B cell (primary cell): ENCODE measurements around the gene RBM38. TPM values are rescaled to one million over a fixed set of nuclear protein-coding genes. Genes with fewer than 3 reads are reported as not detected.

ENCODE experiments used
- ATAC-seq: fragments of 200-7000 bp; cut with Tn5 transposase; one replicate; pipeline ENCODE4 v1.10.0; 2021; ENCODE audit warnings: low read depth, mild to moderate bottlenecking, moderate number of reproducible peaks, moderate library complexity
- CTCF ChIA-PET: fragments of 350-600 bp; sonication (Branson Sonifier 250); formaldehyde crosslinking; loops from one replicate; lab custom pipeline; 2021; ENCODE audit warnings: antibody characterized with exemption, inconsistent platforms; lab: Charles Lee
- POLR2A ChIA-PET: fragments of 350-600 bp; sonication (Branson Sonifier 250); formaldehyde crosslinking; loops from one replicate; lab custom pipeline; 2021; ENCODE audit warnings: antibody characterized with exemption; lab: Charles Lee
- DNase-seq: peaks from one replicate; pipeline ENCODE4 v3.0.0; 2013
- H2AFZ ChIP-seq: 2 replicates; pipeline ENCODE4 v1.6.1; 2012; ENCODE audit warnings: mild to moderate bottlenecking, low read depth, low read length; ENCODE audit not compliant: insufficient read depth, poor library complexity, severe bottlenecking
- H3K27ac ChIP-seq, 2 donors: 1 replicate in 1 of 2; 2 replicates in 1 of 2; pipeline ENCODE4 v1.5.1; 2012 to 2013; ENCODE audit warnings: low read length in 2 of 2, mild to moderate bottlenecking in 2 of 2, moderate library complexity in 1 of 2
- H3K27me3 ChIP-seq, 4 experiments: fragments of 200-600 bp in 1 of 4; sonication (generic) in 1 of 4; replicated peaks in 1 of 4; 1 replicate in 2 of 4; 2 replicates in 2 of 4; pipeline versions ENCODE4 v1.6.1 to v1.7.0; 2013 to 2016; ENCODE audit warnings: low read length in 3 of 4, mild to moderate bottlenecking in 2 of 4, mixed read lengths in 1 of 4, moderate library complexity in 1 of 4; ENCODE audit not compliant: insufficient read depth in 4 of 4, control insufficient read depth in 3 of 4; ENCODE audit errors: control extremely low read depth in 1 of 4
- H3K36me3 ChIP-seq, 2 experiments: replicated peaks in 1 of 2; 1 replicate in 1 of 2; 2 replicates in 1 of 2; pipeline versions ENCODE4 v1.6.1 to v1.7.1; 2013; ENCODE audit warnings: low read length in 1 of 2; ENCODE audit not compliant: insufficient read depth in 2 of 2, control insufficient read depth in 1 of 2; ENCODE audit errors: control extremely low read depth in 1 of 2, extremely low read depth in 1 of 2
- H3K4me1 ChIP-seq, 2 donors: fragments of 200-600 bp in 1 of 2; sonication (generic) in 1 of 2; 1 replicate in 1 of 2; 2 replicates in 1 of 2; pipeline versions ENCODE4 v1.5.1 to v1.6.1; 2013 to 2017; ENCODE audit warnings: low read length in 2 of 2; ENCODE audit not compliant: control insufficient read depth in 2 of 2, insufficient read depth in 2 of 2
- H3K4me2 ChIP-seq: replicated peaks from 2 replicates; pipeline ENCODE3; 2012; ENCODE audit warnings: mild to moderate bottlenecking, low read depth, low read length; ENCODE audit not compliant: poor library complexity, severe bottlenecking
- H3K4me3 ChIP-seq, 5 experiments: fragments of 200-600 bp in 1 of 5; sonication (generic) in 1 of 5; 1 replicate in 3 of 5; 2 replicates in 2 of 5; pipeline versions ENCODE4 v1.5.1 to v1.7.0; 2011 to 2016; ENCODE audit warnings: low read length in 4 of 5, mild to moderate bottlenecking in 4 of 5, low read depth in 2 of 5, control low read depth in 1 of 5, moderate library complexity in 1 of 5; ENCODE audit not compliant: insufficient read depth in 1 of 5; ENCODE audit errors: control extremely low read depth in 1 of 5, extremely low read depth in 1 of 5
- H3K79me2 ChIP-seq: fragments of 200-600 bp; sonication (generic); one replicate; pipeline ENCODE4 v1.6.0; 2016; ENCODE audit warnings: low read length; ENCODE audit not compliant: control insufficient read depth, insufficient read depth
- H3K9ac ChIP-seq: fragments of 200-600 bp; sonication (generic); 2 replicates; pipeline ENCODE4 v1.6.1; 2017; ENCODE audit warnings: mild to moderate bottlenecking, low read length, moderate library complexity
- H3K9me3 ChIP-seq, 3 donors: one replicate each; pipeline versions ENCODE4 v1.6.1 to v1.7.1; 2013; ENCODE audit warnings: low read length in 2 of 3; ENCODE audit not compliant: control insufficient read depth in 2 of 3, insufficient read depth in 1 of 3; ENCODE audit errors: control extremely low read depth in 1 of 3
- H4K20me1 ChIP-seq: 2 replicates; pipeline ENCODE4 v1.6.0; 2012; ENCODE audit warnings: mild to moderate bottlenecking, low read length; ENCODE audit not compliant: insufficient read depth, control insufficient read depth, poor library complexity, severe bottlenecking
- H3K27ac Mint-ChIP-seq: one replicate; pipeline ENCODE4 v1.8.0; 2021; ENCODE audit warnings: mixed read lengths
- H3K27me3 Mint-ChIP-seq: one replicate; pipeline ENCODE4 v1.8.0; 2021; ENCODE audit warnings: mixed read lengths
- H3K4me1 Mint-ChIP-seq: one replicate; pipeline ENCODE4 v1.8.0; 2021; ENCODE audit warnings: mixed read lengths
- H3K4me3 Mint-ChIP-seq: one replicate; pipeline ENCODE4 v1.8.0; 2021; ENCODE audit warnings: mixed read lengths
- H3K9me3 Mint-ChIP-seq: one replicate; pipeline ENCODE4 v1.8.0; 2022; ENCODE audit warnings: mixed read lengths; ENCODE audit not compliant: insufficient read depth
- EZH2 ChIP-seq: IDR thresholded peaks from 2 replicates; pipeline ENCODE4 v1.6.1; 2012; ENCODE audit warnings: borderline replicate concordance, low read depth, mild to moderate bottlenecking, moderate library complexity, low read length; ENCODE audit not compliant: insufficient read depth, poor library complexity, severe bottlenecking
- WGBS: methylation state at CpG from one replicate; pipeline ENCODE4 v1.1.5; 2013; ENCODE audit warnings: missing lambda C conversion rate; ENCODE audit not compliant: insufficient coverage; 5-methylcytosine and 5-hydroxymethylcytosine counted together
- intact Hi-C: fragments of 100-400 bp; cut with micrococcal nuclease; formaldehyde crosslinking; loops from one replicate; pipeline ENCODE4 v1.10.0; 2022
- polyA plus RNA-seq: library from polyadenylated mRNA; depleted of rRNA; stranded (reverse); fragments of >200 nt; gene quantifications from 2 replicates; pipeline ENCODE4 v1.2.3, GENCODE V29; 2012
- total RNA-seq, 2 donors: library from RNA; stranded (reverse); fragments of 120-200 nt in 1 of 2; gene quantifications; 1 replicate in 1 of 2; 2 replicates in 1 of 2; pipeline versions ENCODE4 v1.2.3 to v1.2.4, GENCODE V29; 2013 to 2022
- TF ChIP-seq, protein P1 (sequence below): fragments of 200-600 bp; IDR thresholded peaks from one replicate; pipeline ENCODE4 v1.8.0; 2022; ENCODE audit warnings: antibody characterized with exemption, mild to moderate bottlenecking

Gene RBM38
- total and polyA plus RNA-seq, 2 donors (not counting 1 experiment from before 2014, with no cell fraction given): 198 to 225 TPM

DNA sequence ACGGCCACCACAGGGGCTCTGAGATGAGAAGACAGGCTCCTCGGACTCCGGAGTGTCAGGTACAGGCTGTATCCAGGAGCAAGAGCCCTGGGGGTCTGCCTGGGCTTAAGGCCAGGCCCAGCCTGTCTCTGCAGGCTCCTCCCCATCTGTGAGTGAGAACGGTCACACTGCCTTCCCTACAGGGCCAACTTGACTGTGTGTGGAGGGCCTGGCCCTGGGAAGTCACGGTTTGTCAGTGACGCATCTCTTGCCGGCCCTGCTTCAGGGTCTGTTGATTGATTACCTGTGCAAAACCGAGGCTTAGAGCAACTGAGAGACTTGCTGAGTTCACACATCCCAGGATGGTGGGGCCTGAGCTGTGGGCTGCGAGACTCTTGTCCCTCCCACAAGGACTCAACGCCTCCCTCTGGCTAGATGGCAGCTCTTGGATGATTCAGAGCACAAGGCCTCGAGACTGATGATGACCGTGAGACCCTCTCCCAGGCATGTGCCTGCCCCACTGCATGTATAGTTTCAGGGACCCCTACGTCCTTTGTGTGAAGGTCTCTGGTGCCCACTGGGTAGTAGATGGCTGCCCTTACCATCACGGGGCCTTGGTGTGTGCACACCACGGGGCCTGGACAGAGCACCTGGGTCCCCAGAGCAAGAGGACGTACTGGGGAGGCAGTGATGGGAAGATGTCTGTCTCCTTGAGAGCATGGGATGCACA lies 5.9 kb downstream of the RBM38 start:
- ATAC-seq (no peak), DNase-seq (peak; percentile 65)
- H3K27ac ChIP-seq: peak overlapping the region; percentile 96 to 97
- intact Hi-C loops: loop anchor here (5.0 to 10.0 kb wide), 2 partner anchors 305 to 1608 kb away; partner anchors contain the start of gene CTSZ
- Mint-ChIP-seq H3K4me3 (peak overlapping the region; percentile 92), H3K27me3 (no peaks in the 10 kb centered on the region), H3K4me1 (peaks cover 93% of the 10 kb centered on the region), H3K9me3 (no peaks in the 10 kb centered on the region), H3K27ac (peak overlapping the region; percentile 100)
- peak overlapping the region in 4 of 5 experiments; percentile 11 to 50 (median 38) for H3K4me3 ChIP-seq
- H3K27me3 ChIP-seq: no peaks in the 10 kb centered on the region
- peaks cover 90 to 99% of the 10 kb centered on the region in 2 donors for H3K4me1 ChIP-seq
- ChIA-PET POLR2A (interaction anchor here (0.6 to 5.1 kb wide), 10 partner anchors 7 to 1255 kb away, joined by 3 to 109 read pairs (median 9); partner anchors contain the start of genes RBM38 and ZBP1), CTCF (interaction anchor here (1.4 to 7.1 kb wide), 12 partner anchors 8 to 223 kb away, joined by 4 to 69 read pairs (median 24); partner anchors contain the start of gene ZBP1)
- H3K9ac ChIP-seq: peak overlapping the region; percentile 59
- peak overlapping the region; percentile 98 for H3K4me2 ChIP-seq
- H3K9me3 ChIP-seq: peaks cover 0 to 6% (median 0%) of the 10 kb centered on the region in 3 donors
- H3K36me3 ChIP-seq: peaks cover 6 to 86% of the 10 kb centered on the region in 2 experiments
- H2AFZ ChIP-seq: no peak overlapping the region
- H3K79me2 ChIP-seq: peaks cover 84% of the 10 kb centered on the region
- TF ChIP-seq, protein P1, sequence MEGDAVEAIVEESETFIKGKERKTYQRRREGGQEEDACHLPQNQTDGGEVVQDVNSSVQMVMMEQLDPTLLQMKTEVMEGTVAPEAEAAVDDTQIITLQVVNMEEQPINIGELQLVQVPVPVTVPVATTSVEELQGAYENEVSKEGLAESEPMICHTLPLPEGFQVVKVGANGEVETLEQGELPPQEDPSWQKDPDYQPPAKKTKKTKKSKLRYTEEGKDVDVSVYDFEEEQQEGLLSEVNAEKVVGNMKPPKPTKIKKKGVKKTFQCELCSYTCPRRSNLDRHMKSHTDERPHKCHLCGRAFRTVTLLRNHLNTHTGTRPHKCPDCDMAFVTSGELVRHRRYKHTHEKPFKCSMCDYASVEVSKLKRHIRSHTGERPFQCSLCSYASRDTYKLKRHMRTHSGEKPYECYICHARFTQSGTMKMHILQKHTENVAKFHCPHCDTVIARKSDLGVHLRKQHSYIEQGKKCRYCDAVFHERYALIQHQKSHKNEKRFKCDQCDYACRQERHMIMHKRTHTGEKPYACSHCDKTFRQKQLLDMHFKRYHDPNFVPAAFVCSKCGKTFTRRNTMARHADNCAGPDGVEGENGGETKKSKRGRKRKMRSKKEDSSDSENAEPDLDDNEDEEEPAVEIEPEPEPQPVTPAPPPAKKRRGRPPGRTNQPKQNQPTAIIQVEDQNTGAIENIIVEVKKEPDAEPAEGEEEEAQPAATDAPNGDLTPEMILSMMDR: no peak
- no peak for TF ChIP-seq EZH2
- 64% methylated on average over 13 of the region's 16 CpGs for WGBS
- peaks cover 77% of the 10 kb centered on the region for H4K20me1 ChIP-seq
